Kidney (tissue), 14 donors: ENCODE results near the gene CCDC201. TPM values are rescaled to one million over a fixed set of nuclear protein-coding genes. Genes with fewer than 3 reads are reported as not detected.

Source experiments
- DNase-seq, 5 donors: peaks; one replicate each; pipeline ENCODE4 v3.0.0-alpha.2; 2013 to 2020
- FAIRE-seq: peaks from 2 replicates; lab custom pipeline; 2012; peaks lifted over from hg19 to GRCh38; lab: Jason Lieb, UNC
- H3K27ac ChIP-seq, 2 donors: one replicate each; pipeline ENCODE4 v1.7.0; 2013; ENCODE audit warnings: low read depth in 2 of 2, low read length in 2 of 2, inconsistent platforms in 1 of 2
- H3K27me3 ChIP-seq: one replicate; pipeline ENCODE4 v1.7.1; 2013; ENCODE audit warnings: low read length, inconsistent platforms; ENCODE audit not compliant: control insufficient read depth, insufficient read depth
- H3K36me3 ChIP-seq, 3 donors: one replicate each; pipeline versions ENCODE4 v1.7.0 to v1.7.1; 2013; ENCODE audit warnings: low read length in 3 of 3, control low read depth in 1 of 3, inconsistent platforms in 1 of 3; ENCODE audit not compliant: insufficient read depth in 3 of 3, control insufficient read depth in 2 of 3
- H3K4me1 ChIP-seq, 3 donors: one replicate each; pipeline versions ENCODE4 v1.7.0 to v1.7.1; 2013; ENCODE audit warnings: low read length in 3 of 3, inconsistent platforms in 1 of 3, low read depth in 1 of 3; ENCODE audit not compliant: control insufficient read depth in 2 of 3, insufficient read depth in 2 of 3
- H3K4me3 ChIP-seq, 3 donors: one replicate each; pipeline versions ENCODE4 v1.7.0 to v1.8.1; 2013; ENCODE audit warnings: low read length in 3 of 3, control low read depth in 1 of 3, inconsistent platforms in 1 of 3
- H3K9ac ChIP-seq, 3 donors: one replicate each; pipeline versions ENCODE4 v1.7.0 to v1.7.1; 2013; ENCODE audit warnings: low read length in 3 of 3, control low read depth in 1 of 3, inconsistent platforms in 1 of 3
- H3K9me3 ChIP-seq, 3 donors: one replicate each; pipeline versions ENCODE4 v1.7.0 to v1.7.1; 2013; ENCODE audit warnings: low read length in 3 of 3, control low read depth in 1 of 3, inconsistent platforms in 1 of 3; ENCODE audit not compliant: control insufficient read depth in 2 of 3, insufficient read depth in 1 of 3
- intact Hi-C: fragments of 100-400 bp; cut with DNase I; formaldehyde crosslinking; loops from one replicate; pipeline ENCODE4 v1.11.1; 2022
- polyA plus RNA-seq: library from polyadenylated mRNA; stranded (reverse); fragments of 350-450 nt; fragmentation: Illumina TruSeq; extraction: RNeasy Lipid Tissue Mini Kit (QIAGEN cat#74804); gene quantifications from one replicate; pipeline ENCODE4 v1.2.3, GENCODE V29; 2014; ENCODE audit warnings: low read depth, low replicate concordance; ENCODE audit not compliant: insufficient read depth
- total RNA-seq: library from RNA; stranded (reverse); fragmentation: NEBNext Ultra II Directional; extraction: Animal tissue kit (Norgen Biotek cat#: 25700); gene quantifications from one replicate; pipeline ENCODE4 v1.2.1, GENCODE V29; 2021
- TF ChIP-seq, protein P1 (sequence below): IDR thresholded peaks from 3 replicates; pipeline ENCODE4 v1.5.1; 2012; ENCODE audit warnings: mild to moderate bottlenecking, moderate library complexity, borderline replicate concordance; ENCODE audit not compliant: insufficient read depth; ENCODE audit errors: extremely low read depth
- donor health status: control.
- donor health status: control.
- donor health status: control.
- donor health status: control.
- donor health status: control.
- donor health status: DM: yes; HTN: yes; CAD: no.
- donor health status: Normal renal cell carcinoma (clear cell type).

Gene CCDC201
- total and polyA plus RNA-seq, 2 donors from 2014 or later, result not detected

DNA sequence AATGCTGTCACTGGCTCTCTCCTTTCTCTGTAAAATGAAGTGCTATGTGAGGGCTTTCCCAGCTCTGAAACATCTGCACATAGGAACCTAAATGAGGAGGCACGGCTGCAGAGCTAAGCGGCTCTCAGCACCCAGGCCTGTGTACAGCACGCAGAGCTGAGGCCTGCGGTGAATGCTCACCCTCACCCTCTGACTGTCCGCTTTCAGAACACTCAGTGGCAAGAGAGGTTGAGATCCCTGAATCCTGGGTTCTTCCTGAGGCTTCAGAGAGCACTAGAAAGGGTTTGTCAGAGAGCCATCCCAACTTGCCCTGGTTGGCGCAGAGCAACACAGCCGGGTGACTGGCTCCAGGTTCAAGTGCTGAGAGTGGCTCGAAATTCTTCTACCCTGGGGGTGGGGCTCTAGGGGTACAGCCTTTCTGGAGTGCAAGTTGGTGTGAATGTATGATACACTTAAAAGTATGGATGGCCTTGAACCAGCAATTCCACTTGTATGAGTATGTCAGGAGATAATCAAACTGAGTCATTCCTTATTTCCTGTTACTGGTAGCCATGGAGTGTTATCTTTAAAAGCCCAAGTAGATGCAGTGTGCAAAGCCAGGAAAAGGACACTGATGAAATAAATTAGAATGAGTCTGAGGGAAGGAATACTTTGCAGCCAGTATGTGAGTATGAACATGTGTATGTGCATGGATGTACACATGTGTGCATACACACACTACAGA is 1.7 kb upstream of the CCDC201 start:
- Histone ChIP-seq H3K4me1 (no peaks in the 10 kb centered on the region), H3K4me3 (no peak overlapping the region), H3K27me3 (no peaks in the 10 kb centered on the region), H3K36me3 (no peaks in the 10 kb centered on the region), H3K9me3 (peaks cover 0 to 3% (median 0%) of the 10 kb centered on the region in 3 donors), H3K9ac (no peak overlapping the region), H3K27ac (no peak overlapping the region)
- FAIRE-seq (no peak), DNase-seq (no peak)
- TF ChIP-seq, protein P1, sequence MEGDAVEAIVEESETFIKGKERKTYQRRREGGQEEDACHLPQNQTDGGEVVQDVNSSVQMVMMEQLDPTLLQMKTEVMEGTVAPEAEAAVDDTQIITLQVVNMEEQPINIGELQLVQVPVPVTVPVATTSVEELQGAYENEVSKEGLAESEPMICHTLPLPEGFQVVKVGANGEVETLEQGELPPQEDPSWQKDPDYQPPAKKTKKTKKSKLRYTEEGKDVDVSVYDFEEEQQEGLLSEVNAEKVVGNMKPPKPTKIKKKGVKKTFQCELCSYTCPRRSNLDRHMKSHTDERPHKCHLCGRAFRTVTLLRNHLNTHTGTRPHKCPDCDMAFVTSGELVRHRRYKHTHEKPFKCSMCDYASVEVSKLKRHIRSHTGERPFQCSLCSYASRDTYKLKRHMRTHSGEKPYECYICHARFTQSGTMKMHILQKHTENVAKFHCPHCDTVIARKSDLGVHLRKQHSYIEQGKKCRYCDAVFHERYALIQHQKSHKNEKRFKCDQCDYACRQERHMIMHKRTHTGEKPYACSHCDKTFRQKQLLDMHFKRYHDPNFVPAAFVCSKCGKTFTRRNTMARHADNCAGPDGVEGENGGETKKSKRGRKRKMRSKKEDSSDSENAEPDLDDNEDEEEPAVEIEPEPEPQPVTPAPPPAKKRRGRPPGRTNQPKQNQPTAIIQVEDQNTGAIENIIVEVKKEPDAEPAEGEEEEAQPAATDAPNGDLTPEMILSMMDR, result no peak
- intact Hi-C loops, result no loop called here

DNA sequence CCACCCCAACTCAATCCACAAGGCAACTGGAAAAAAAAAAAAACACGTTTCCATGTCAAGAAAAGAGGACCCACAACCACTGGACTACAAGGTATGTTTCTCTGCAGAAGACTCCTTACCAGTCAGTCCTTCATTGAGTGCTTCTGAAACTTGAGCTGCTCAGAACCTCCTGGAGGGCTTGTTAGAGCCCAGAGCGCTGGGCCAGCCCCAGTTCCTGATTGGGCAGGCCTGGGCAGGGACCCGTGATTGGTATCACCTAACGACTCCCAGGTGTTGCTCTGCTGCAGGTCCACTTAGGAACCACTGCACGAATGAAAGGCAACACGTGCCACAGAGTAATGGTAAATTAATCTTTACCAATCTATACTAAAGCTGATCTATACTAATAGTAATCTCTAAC is 473 bp upstream of the CCDC201 start:
- FAIRE-seq, result no peak
- Histone ChIP-seq H3K4me3 (no peak overlapping the region), H3K4me1 (no peaks in the 10 kb centered on the region), H3K36me3 (no peaks in the 10 kb centered on the region), H3K27ac (no peak overlapping the region), H3K27me3 (no peaks in the 10 kb centered on the region), H3K9ac (no peak overlapping the region), H3K9me3 (peaks cover 0 to 2% (median 0%) of the 10 kb centered on the region in 3 donors)
- DNase-seq, result no peak
- intact Hi-C loops, result no loop called here
- TF ChIP-seq, protein P1, result no peak

DNA sequence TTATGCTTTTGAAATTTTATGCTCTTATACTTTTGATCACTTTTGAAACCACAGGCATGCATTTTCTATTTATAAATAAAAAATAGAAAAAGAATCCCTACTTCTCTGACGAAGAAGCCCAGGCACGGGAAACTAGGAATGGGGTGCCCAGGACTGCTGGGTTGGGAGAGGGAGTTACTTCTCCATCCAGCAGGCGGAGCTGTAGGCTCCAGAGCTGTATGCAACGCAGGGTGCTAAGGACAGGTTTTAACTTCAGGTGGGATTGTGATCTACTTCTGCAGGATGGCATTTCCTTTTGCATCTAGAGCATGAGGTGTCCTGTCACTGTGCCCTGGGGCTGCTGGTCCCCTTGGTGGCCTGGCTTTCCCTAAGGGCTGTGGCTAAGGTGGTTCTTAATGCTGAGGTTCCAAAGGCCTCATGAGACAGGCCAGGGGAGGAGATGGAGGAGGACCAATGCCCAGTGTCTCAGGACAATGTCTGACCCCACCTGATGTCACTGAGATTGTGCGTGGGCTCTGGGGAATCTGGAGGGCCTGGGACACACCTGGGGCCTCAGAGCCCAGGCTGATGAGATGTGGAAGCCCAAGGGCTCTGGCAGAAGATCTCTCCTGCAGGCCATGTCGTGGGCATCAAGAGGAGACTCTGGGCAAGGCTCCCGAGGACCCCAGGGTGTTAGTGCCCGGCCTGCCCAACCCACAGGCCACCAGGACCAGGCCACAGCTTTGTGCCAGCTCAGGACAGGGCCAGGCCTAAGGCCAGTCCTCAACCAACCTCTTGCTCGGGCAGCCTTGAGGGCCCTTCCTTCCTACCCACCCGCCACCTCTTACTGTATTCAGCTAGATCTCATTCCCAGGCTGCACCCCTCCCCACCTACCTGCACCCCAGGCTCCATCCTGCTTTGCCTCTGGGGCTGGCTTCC is 507 bp downstream of the CCDC201 start:
- Histone ChIP-seq H3K36me3 (no peaks in the 10 kb centered on the region), H3K9ac (no peak overlapping the region), H3K9me3 (no peaks in the 10 kb centered on the region), H3K27me3 (no peaks in the 10 kb centered on the region), H3K4me1 (no peaks in the 10 kb centered on the region), H3K4me3 (no peak overlapping the region), H3K27ac (no peak overlapping the region)
- FAIRE-seq, result no peak
- intact Hi-C loops, result no loop called here
- no peak for DNase-seq
- TF ChIP-seq, protein P1, result no peak
